ENCODE measurements around the gene RAB1A. TPM values are rescaled to one million over a fixed set of nuclear protein-coding genes. Genes with fewer than 3 reads are reported as not detected.

Gene RAB1A
- total RNA-seq, 1 donor from 2014 or later, result 114 TPM

- no peaks in the 10 kb centered on the region for H3K27me3 ChIP-seq (ENCODE audit: control insufficient read depth, insufficient read depth, low read length)
- DNase-seq (ENCODE audit: low read depth) (no peak), FAIRE-seq (no peak)
- TF ChIP-seq CTCF (IDR thresholded peaks at IDR 0.05; ENCODE audit: insufficient read depth, low read length, severe bottlenecking), result no peak
- no peak overlapping the region for H3K4me3 ChIP-seq (ENCODE audit: low read depth, low read length)
- H3K36me3 ChIP-seq (ENCODE audit: control insufficient read depth, insufficient read depth, low read length), result no peaks in the 10 kb centered on the region
Observed at GRCh38 chr2:65169760-65170136, 39.8 kb upstream of the RAB1A start.

GRCh38 chr2:65165558-65165957 is 35.7 kb upstream of the RAB1A start:
- DNase-seq (ENCODE audit: low read depth) (no peak), FAIRE-seq (no peak)
- no peaks in the 10 kb centered on the region for H3K27me3 ChIP-seq (ENCODE audit: control insufficient read depth, insufficient read depth, low read length)
- no peak overlapping the region for H3K4me3 ChIP-seq (ENCODE audit: low read depth, low read length)
- TF ChIP-seq CTCF (IDR thresholded peaks at IDR 0.05; ENCODE audit: insufficient read depth, low read length, severe bottlenecking), result no peak
- H3K36me3 ChIP-seq (ENCODE audit: control insufficient read depth, insufficient read depth, low read length), result no peaks in the 10 kb centered on the region

- TF ChIP-seq CTCF (IDR thresholded peaks at IDR 0.05; ENCODE audit: insufficient read depth, low read length, severe bottlenecking), result no peak
- FAIRE-seq (no peak), DNase-seq (ENCODE audit: low read depth) (no peak)
- Histone ChIP-seq H3K36me3 (ENCODE audit: control insufficient read depth, insufficient read depth, low read length) (no peaks in the 10 kb centered on the region), H3K27me3 (ENCODE audit: control insufficient read depth, insufficient read depth, low read length) (no peaks in the 10 kb centered on the region), H3K4me3 (ENCODE audit: low read depth, low read length) (no peak overlapping the region)
Observed at GRCh38 chr2:65164426-65164891, 34.6 kb upstream of the RAB1A start.

GRCh38 chr2:65161551-65162100 is 31.7 kb upstream of the RAB1A start:
- no peak for TF ChIP-seq CTCF (IDR thresholded peaks at IDR 0.05; ENCODE audit: insufficient read depth, low read length, severe bottlenecking)
- DNase-seq (ENCODE audit: low read depth) (no peak), FAIRE-seq (no peak)
- no peaks in the 10 kb centered on the region for H3K36me3 ChIP-seq (ENCODE audit: control insufficient read depth, insufficient read depth, low read length)
- no peak overlapping the region for H3K4me3 ChIP-seq (ENCODE audit: low read depth, low read length)
- H3K27me3 ChIP-seq (ENCODE audit: control insufficient read depth, insufficient read depth, low read length), result no peaks in the 10 kb centered on the region

GRCh38 chr2:65159906-65160305 is 30.0 kb upstream of the RAB1A start:
- H3K27me3 ChIP-seq (ENCODE audit: control insufficient read depth, insufficient read depth, low read length), result no peaks in the 10 kb centered on the region
- no peak for FAIRE-seq
- DNase-seq (ENCODE audit: low read depth), result no peak
- no peaks in the 10 kb centered on the region for H3K36me3 ChIP-seq (ENCODE audit: control insufficient read depth, insufficient read depth, low read length)
- no peak overlapping the region for H3K4me3 ChIP-seq (ENCODE audit: low read depth, low read length)
- TF ChIP-seq CTCF (IDR thresholded peaks at IDR 0.05; ENCODE audit: insufficient read depth, low read length, severe bottlenecking), result no peak

GRCh38 chr2:65159261-65159660 is 29.4 kb upstream of the RAB1A start:
- no peaks in the 10 kb centered on the region for H3K36me3 ChIP-seq (ENCODE audit: control insufficient read depth, insufficient read depth, low read length)
- H3K27me3 ChIP-seq (ENCODE audit: control insufficient read depth, insufficient read depth, low read length), result no peaks in the 10 kb centered on the region
- TF ChIP-seq CTCF (IDR thresholded peaks at IDR 0.05; ENCODE audit: insufficient read depth, low read length, severe bottlenecking), result no peak
- no peak for FAIRE-seq
- no peak for DNase-seq (ENCODE audit: low read depth)
- H3K4me3 ChIP-seq (ENCODE audit: low read depth, low read length), result no peak overlapping the region

Measured in bronchial epithelial cell (primary cell).